ENCODE results near the gene KIAA1755. TPM values are rescaled to one million over a fixed set of nuclear protein-coding genes. Genes with fewer than 3 reads are reported as not detected.

KIAA1755 gene
- total and polyA plus RNA-seq, 10 of the 15 experiments (the other 5 are each of a cell fraction or from before 2014, with no cell fraction given), result not detected

DNA sequence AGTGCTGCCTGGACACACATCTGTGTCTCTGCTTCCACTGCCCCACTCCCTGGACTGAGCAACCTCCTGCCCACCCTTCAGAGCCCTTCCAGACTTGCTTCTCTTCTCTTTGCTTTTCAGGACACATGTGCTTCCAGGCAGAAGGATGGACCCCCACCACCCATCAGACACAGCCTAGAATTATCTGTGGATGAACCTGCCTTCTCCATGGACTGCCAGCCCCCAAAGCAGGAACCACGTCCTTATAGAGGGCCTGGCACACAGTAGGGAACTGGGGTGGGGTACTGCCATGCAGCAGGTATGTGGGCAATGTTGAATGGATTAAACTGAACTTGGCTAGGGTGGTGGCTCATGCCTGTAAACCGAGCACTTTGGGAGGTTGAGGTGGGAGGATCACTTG is 3.6 kb downstream of the KIAA1755 start:
- no peak overlapping the region for H3K27ac ChIP-seq (ENCODE audit: control insufficient read depth, insufficient read depth)
- ATAC-seq (no peak), DNase-seq (ENCODE audit: low read depth, low spot score) (no peak), FAIRE-seq (no peak)
- ChIA-PET CTCF (no interaction called here), SMC1A (ENCODE audit: uncharacterized antibody, unreplicated experiment) (no interaction called here), RAD21 (ENCODE audit: unreplicated experiment) (no interaction called here), POLR2A (no interaction called here)
- TF ChIP-seq, protein P1, sequence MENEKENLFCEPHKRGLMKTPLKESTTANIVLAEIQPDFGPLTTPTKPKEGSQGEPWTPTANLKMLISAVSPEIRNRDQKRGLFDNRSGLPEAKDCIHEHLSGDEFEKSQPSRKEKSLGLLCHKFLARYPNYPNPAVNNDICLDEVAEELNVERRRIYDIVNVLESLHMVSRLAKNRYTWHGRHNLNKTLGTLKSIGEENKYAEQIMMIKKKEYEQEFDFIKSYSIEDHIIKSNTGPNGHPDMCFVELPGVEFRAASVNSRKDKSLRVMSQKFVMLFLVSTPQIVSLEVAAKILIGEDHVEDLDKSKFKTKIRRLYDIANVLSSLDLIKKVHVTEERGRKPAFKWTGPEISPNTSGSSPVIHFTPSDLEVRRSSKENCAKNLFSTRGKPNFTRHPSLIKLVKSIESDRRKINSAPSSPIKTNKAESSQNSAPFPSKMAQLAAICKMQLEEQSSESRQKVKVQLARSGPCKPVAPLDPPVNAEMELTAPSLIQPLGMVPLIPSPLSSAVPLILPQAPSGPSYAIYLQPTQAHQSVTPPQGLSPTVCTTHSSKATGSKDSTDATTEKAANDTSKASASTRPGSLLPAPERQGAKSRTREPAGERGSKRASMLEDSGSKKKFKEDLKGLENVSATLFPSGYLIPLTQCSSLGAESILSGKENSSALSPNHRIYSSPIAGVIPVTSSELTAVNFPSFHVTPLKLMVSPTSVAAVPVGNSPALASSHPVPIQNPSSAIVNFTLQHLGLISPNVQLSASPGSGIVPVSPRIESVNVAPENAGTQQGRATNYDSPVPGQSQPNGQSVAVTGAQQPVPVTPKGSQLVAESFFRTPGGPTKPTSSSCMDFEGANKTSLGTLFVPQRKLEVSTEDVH (IDR thresholded peaks at IDR 0.05; ENCODE audit: low read depth, partially characterized antibody), result no peak
- TF ChIP-seq, protein P2, sequence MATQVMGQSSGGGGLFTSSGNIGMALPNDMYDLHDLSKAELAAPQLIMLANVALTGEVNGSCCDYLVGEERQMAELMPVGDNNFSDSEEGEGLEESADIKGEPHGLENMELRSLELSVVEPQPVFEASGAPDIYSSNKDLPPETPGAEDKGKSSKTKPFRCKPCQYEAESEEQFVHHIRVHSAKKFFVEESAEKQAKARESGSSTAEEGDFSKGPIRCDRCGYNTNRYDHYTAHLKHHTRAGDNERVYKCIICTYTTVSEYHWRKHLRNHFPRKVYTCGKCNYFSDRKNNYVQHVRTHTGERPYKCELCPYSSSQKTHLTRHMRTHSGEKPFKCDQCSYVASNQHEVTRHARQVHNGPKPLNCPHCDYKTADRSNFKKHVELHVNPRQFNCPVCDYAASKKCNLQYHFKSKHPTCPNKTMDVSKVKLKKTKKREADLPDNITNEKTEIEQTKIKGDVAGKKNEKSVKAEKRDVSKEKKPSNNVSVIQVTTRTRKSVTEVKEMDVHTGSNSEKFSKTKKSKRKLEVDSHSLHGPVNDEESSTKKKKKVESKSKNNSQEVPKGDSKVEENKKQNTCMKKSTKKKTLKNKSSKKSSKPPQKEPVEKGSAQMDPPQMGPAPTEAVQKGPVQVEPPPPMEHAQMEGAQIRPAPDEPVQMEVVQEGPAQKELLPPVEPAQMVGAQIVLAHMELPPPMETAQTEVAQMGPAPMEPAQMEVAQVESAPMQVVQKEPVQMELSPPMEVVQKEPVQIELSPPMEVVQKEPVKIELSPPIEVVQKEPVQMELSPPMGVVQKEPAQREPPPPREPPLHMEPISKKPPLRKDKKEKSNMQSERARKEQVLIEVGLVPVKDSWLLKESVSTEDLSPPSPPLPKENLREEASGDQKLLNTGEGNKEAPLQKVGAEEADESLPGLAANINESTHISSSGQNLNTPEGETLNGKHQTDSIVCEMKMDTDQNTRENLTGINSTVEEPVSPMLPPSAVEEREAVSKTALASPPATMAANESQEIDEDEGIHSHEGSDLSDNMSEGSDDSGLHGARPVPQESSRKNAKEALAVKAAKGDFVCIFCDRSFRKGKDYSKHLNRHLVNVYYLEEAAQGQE (IDR thresholded peaks at IDR 0.05; ENCODE audit: low read depth, low read length), result no peak
- TF ChIP-seq, protein P3, sequence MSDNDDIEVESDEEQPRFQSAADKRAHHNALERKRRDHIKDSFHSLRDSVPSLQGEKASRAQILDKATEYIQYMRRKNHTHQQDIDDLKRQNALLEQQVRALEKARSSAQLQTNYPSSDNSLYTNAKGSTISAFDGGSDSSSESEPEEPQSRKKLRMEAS (IDR thresholded peaks at IDR 0.05; ENCODE audit: low read depth, low read length), result no peak
- TF ChIP-seq, protein P4, sequence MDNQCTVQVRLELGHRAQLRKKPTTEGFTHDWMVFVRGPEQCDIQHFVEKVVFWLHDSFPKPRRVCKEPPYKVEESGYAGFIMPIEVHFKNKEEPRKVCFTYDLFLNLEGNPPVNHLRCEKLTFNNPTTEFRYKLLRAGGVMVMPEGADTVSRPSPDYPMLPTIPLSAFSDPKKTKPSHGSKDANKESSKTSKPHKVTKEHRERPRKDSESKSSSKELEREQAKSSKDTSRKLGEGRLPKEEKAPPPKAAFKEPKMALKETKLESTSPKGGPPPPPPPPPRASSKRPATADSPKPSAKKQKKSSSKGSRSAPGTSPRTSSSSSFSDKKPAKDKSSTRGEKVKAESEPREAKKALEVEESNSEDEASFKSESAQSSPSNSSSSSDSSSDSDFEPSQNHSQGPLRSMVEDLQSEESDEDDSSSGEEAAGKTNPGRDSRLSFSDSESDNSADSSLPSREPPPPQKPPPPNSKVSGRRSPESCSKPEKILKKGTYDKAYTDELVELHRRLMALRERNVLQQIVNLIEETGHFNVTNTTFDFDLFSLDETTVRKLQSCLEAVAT (IDR thresholded peaks at IDR 0.05), result no peak
- no TSS peak for BruUV-seq (replicated peaks)
- peaks cover 5 to 8% of the 10 kb centered on the region in 2 experiments; a peak in 2 of 4 replicates for H3K27me3 ChIP-seq (replicated peaks in 1 of 2; ENCODE audit: control insufficient read depth in 2 of 2, insufficient read depth in 2 of 2, low read length in 1 of 2)
- no peak overlapping the region for H3K9ac ChIP-seq (ENCODE audit: control insufficient read depth, insufficient read depth, low read length)
- 10% methylated on average over 2 of the region's 2 CpGs for WGBS (ENCODE audit: insufficient coverage, insufficient replicate concordance, low lambda C conversion rate, missing lambda C conversion rate)
- no peaks in the 10 kb centered on the region for H3K79me2 ChIP-seq (ENCODE audit: control insufficient read depth, insufficient read depth, low read length)
- no peak overlapping the region for H3K4me2 ChIP-seq (ENCODE audit: control insufficient read depth, insufficient read depth)
- no peaks in the 10 kb centered on the region for H3K9me3 ChIP-seq (replicated peaks; ENCODE audit: control insufficient read depth, insufficient read depth, low read length)
- intact Hi-C loops (cut with micrococcal nuclease; ENCODE audit: unreplicated experiment) (no loop called here), in situ Hi-C loops (cut with MboI) (no loop called here)
- no peak overlapping the region for H2AFZ ChIP-seq (ENCODE audit: control insufficient read depth, low read depth, low read length)
- no peaks in the 10 kb centered on the region for H4K20me1 ChIP-seq (ENCODE audit: control insufficient read depth, insufficient read depth)
- no peaks in the 10 kb centered on the region for H3K4me1 ChIP-seq (ENCODE audit: control insufficient read depth, insufficient read depth, low read length)
- H3K4me3 ChIP-seq, result no peak overlapping the region
- no peaks in the 10 kb centered on the region for H3K36me3 ChIP-seq (ENCODE audit: control insufficient read depth in 2 of 2, insufficient read depth in 2 of 2, low read length in 1 of 2)

Data from GM12878 (cell line).